Activated CD8-positive, alpha-beta T cell treated with anti-CD3 and anti-CD28 coated beads for 36 hours (primary cell): ENCODE results near the gene CASKIN1. TPM values are rescaled to one million over a fixed set of nuclear protein-coding genes. Genes with fewer than 3 reads are reported as not detected.
"Not testable (repeated sequence)": the region's sequence is repeated elsewhere in the genome, so short reads cannot be mapped to it uniquely, and the experiment has no call there.

Experiments used
- ATAC-seq: fragments of 200-7000 bp; cut with Tn5 transposase; one replicate; pipeline ENCODE4 v1.10.0; 2021; ENCODE audit warnings: mild to moderate bottlenecking, moderate library complexity
- CTCF ChIA-PET: fragments of 350-600 bp; sonication (Branson Sonifier 250); formaldehyde crosslinking; loops from one replicate; lab custom pipeline; 2021; ENCODE audit warnings: antibody characterized with exemption; lab: Charles Lee
- POLR2A ChIA-PET: fragments of 350-600 bp; sonication (Branson Sonifier 250); formaldehyde crosslinking; loops from one replicate; lab custom pipeline; 2021; ENCODE audit warnings: antibody characterized with exemption; lab: Charles Lee
- DNase-seq: peaks from one replicate; pipeline ENCODE4 v3.0.0-alpha.2; 2020
- H3K27ac Mint-ChIP-seq: one replicate; pipeline ENCODE4 v1.8.0; 2021; ENCODE audit warnings: mild to moderate bottlenecking, mixed read lengths
- H3K27me3 Mint-ChIP-seq: one replicate; pipeline ENCODE4 v1.8.0; 2021; ENCODE audit warnings: mixed read lengths
- H3K36me3 Mint-ChIP-seq: one replicate; pipeline ENCODE4 v1.8.0; 2021; ENCODE audit warnings: low read depth, mixed read lengths
- H3K4me1 Mint-ChIP-seq: one replicate; pipeline ENCODE4 v1.8.0; 2021; ENCODE audit warnings: low read depth, mixed read lengths
- H3K4me3 Mint-ChIP-seq: one replicate; pipeline ENCODE4 v1.8.0; 2021; ENCODE audit warnings: mild to moderate bottlenecking, moderate library complexity, mixed read lengths
- H3K9me3 Mint-ChIP-seq: one replicate; pipeline ENCODE4 v1.8.0; 2021; ENCODE audit warnings: mixed read lengths
- CTCF ChIP-seq: fragments of 200-600 bp; IDR thresholded peaks from one replicate; pipeline ENCODE4 v1.8.0; 2022; ENCODE audit warnings: antibody characterized with exemption, mild to moderate bottlenecking
- intact Hi-C: fragments of 100-400 bp; cut with micrococcal nuclease; formaldehyde crosslinking; loops from one replicate; pipeline ENCODE4 v1.10.0; 2022
- total RNA-seq, 2 experiments: library from RNA; stranded (reverse); gene quantifications; one replicate each; pipeline ENCODE4 v1.2.3, GENCODE V29; 2021

CASKIN1 gene
- total RNA-seq, 2 experiments from 2014 or later, result 4.4 to 7.2 TPM

- Mint-ChIP-seq H3K4me1 (no peaks in the 10 kb centered on the region), H3K36me3 (peaks cover 10% of the 10 kb centered on the region), H3K9me3 (no peaks in the 10 kb centered on the region), H3K27ac (no peak overlapping the region), H3K4me3 (no peak overlapping the region), H3K27me3 (no peaks in the 10 kb centered on the region)
- ChIA-PET CTCF (no interaction called here), POLR2A (interaction anchor here (1.0 to 2.0 kb wide), 3 partner anchors 9 to 19 kb away, joined by 3 to 9 read pairs (median 4); partner anchors contain the start of gene ECI1)
- ATAC-seq, result no peak
- intact Hi-C loops, result no loop called here
- no peak for TF ChIP-seq CTCF
- DNase-seq, result no peak
Measured at GRCh38 chr16:2243031-2243528, 46.7 kb upstream of the CASKIN1 start.

- POLR2A ChIA-PET, result interaction anchor here (1.0 to 2.0 kb wide), 4 partner anchors 8 to 20 kb away, joined by 3 to 9 read pairs (median 5); partner anchors contain the start of gene ECI1
- H3K36me3 Mint-ChIP-seq, result peaks cover 10% of the 10 kb centered on the region
- DNase-seq, result no peak
- H3K27ac Mint-ChIP-seq, result no peak overlapping the region
- no peaks in the 10 kb centered on the region for H3K4me1 Mint-ChIP-seq
- H3K4me3 Mint-ChIP-seq, result no peak overlapping the region
- H3K27me3 Mint-ChIP-seq, result no peaks in the 10 kb centered on the region
- no peak for ATAC-seq
- intact Hi-C loops, result no loop called here
- TF ChIP-seq CTCF, result no peak
- CTCF ChIA-PET, result no interaction called here
- H3K9me3 Mint-ChIP-seq, result no peaks in the 10 kb centered on the region
Measured at GRCh38 chr16:2242598-2242997, 46.2 kb upstream of the CASKIN1 start.

- CTCF ChIA-PET, H3K9me3 Mint-ChIP-seq, H3K36me3 Mint-ChIP-seq, H3K27me3 Mint-ChIP-seq, DNase-seq, H3K27ac Mint-ChIP-seq, H3K4me3 Mint-ChIP-seq, H3K4me1 Mint-ChIP-seq, intact Hi-C loops, ATAC-seq: not testable (repeated sequence)
- POLR2A ChIA-PET, result interaction anchor here (0.5 to 1.3 kb wide), 4 partner anchors 10 to 17 kb away, joined by 3 read pairs; partner anchors contain the start of gene E4F1
Measured at GRCh38 chr16:2240331-2240730, 43.9 kb upstream of the CASKIN1 start.

GRCh38 chr16:2238838-2239675 lies 42.7 kb upstream of the CASKIN1 start:
- Mint-ChIP-seq H3K27ac (no peak overlapping the region), H3K27me3 (no peaks in the 10 kb centered on the region), H3K4me1 (peaks cover 2% of the 10 kb centered on the region), H3K4me3 (no peak overlapping the region), H3K9me3 (no peaks in the 10 kb centered on the region), H3K36me3 (peaks cover 14% of the 10 kb centered on the region)
- ATAC-seq (no peak), DNase-seq (no peak)
- CTCF ChIA-PET, result no interaction called here
- POLR2A ChIA-PET, result interaction anchor here (0.8 to 1.4 kb wide), 7 partner anchors 12 to 84 kb away, joined by 3 to 4 read pairs (median 3); partner anchors contain the start of genes ECI1, RNPS1 and TRAF7
- intact Hi-C loops, result no loop called here
- TF ChIP-seq CTCF, result no peak

- Mint-ChIP-seq H3K36me3 (peaks cover 16% of the 10 kb centered on the region), H3K27ac (no peak overlapping the region), H3K9me3 (no peaks in the 10 kb centered on the region), H3K27me3 (no peaks in the 10 kb centered on the region), H3K4me3 (no peak overlapping the region), H3K4me1 (peaks cover 2% of the 10 kb centered on the region)
- DNase-seq (no peak), ATAC-seq (peak; percentile 17)
- TF ChIP-seq CTCF, result no peak
- intact Hi-C loops, result no loop called here
- CTCF ChIA-PET, result no interaction called here
- POLR2A ChIA-PET, result interaction anchor here (0.9 to 3.5 kb wide), 7 partner anchors 12 to 83 kb away, joined by 3 to 16 read pairs (median 4); partner anchors contain the start of genes ECI1, RNPS1 and TRAF7
Measured at GRCh38 chr16:2238150-2238837, 41.9 kb upstream of the CASKIN1 start.
